Measurements from ENCODE around the gene ANGPTL2. TPM values are rescaled to one million over a fixed set of nuclear protein-coding genes. Genes with fewer than 3 reads are reported as not detected.

Gene ANGPTL2
- total RNA-seq, 1 experiment from 2014 or later: 5.1 TPM

DNA sequence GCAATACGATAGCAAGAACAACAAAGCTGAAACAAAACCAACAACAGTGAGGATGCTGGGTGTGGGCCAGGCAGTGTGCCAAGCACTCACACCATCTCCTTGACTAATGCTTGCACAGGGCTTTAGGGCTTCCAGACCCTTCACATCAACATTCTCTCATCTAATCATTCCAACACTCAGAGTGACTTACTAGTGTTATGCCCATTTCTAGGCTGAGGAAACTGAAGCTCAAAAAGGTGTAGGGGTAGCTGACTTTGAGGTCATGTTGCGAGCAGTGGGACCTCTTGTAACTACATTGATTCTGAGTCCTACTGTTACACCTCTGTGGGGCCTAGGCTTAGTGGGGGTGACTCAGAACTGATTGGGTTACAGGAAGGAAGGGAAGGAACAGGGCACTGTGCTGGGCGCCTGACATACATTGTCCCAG is 9.7 kb downstream of the ANGPTL2 start:
- H3T11ph ChIP-seq (ENCODE audit: low read length): no peak overlapping the region
- H2BK5ac ChIP-seq (ENCODE audit: insufficient read length, low read length): no peak overlapping the region
- H2BK15ac ChIP-seq (ENCODE audit: low read depth, low read length): no peak overlapping the region
- H2BK12ac ChIP-seq (ENCODE audit: insufficient read length, low read depth, low read length): no peak overlapping the region
- Mint-ChIP-seq H3K27me3 (ENCODE audit: low read depth) (no peaks in the 10 kb centered on the region), H3K4me1 (peaks cover 36 to 39% of the 10 kb centered on the region in 2 experiments), H3K9me3 (no peaks in the 10 kb centered on the region), H3K27ac (peak overlapping the region in 2 of 3 experiments; percentile 92 to 98; a peak in 5 of 7 replicates), H3K4me3 (no peak overlapping the region; a peak in 1 of 5 replicates), H3K36me3 (ENCODE audit: insufficient read depth in 1 of 3, low read depth in 3 of 3) (peaks cover 2 to 3% (median 3%) of the 10 kb centered on the region in 3 experiments; a peak in 4 of 7 replicates)
- no peak overlapping the region for H3K4me2 ChIP-seq (ENCODE audit: insufficient read depth, insufficient read length, low read length)
- peak overlapping the region; percentile 1; the same call in 1 of the 2 replicates for H3K14ac ChIP-seq (ENCODE audit: insufficient read depth, low read length)
- no peak overlapping the region for H4K8ac ChIP-seq (replicated peaks; ENCODE audit: insufficient read length, low read depth, low read length)
- H3K27me3 ChIP-seq (ENCODE audit: insufficient read depth, low read length): no peaks in the 10 kb centered on the region
- no peak overlapping the region for H3K23ac ChIP-seq (ENCODE audit: insufficient read length, low read depth, low read length)
- H3K4me1 ChIP-seq (ENCODE audit: insufficient read depth, low read length): peaks cover 14% of the 10 kb centered on the region; the same call in 1 of the 2 replicates
- H3K79me1 ChIP-seq (ENCODE audit: insufficient read depth, low read depth, low read length, poor library complexity, severe bottlenecking): no peaks in the 10 kb centered on the region
- no peak overlapping the region for H3K9ac ChIP-seq (ENCODE audit: extremely low read depth, insufficient read length, low read length)
- H4K91ac ChIP-seq (ENCODE audit: insufficient read length, low read depth, low read length): peak overlapping the region; percentile 13
- peak overlapping the region; percentile 60 for H3K18ac ChIP-seq (ENCODE audit: insufficient read length, low read depth, low read length)
- no peak overlapping the region for H2BK120ac ChIP-seq (ENCODE audit: low read depth, low read length, poor library complexity, severe bottlenecking)
- H3K4ac ChIP-seq (ENCODE audit: low read depth, low read length): no peak overlapping the region
- H4K5ac ChIP-seq (ENCODE audit: insufficient read length, low read depth, low read length): no peak overlapping the region
- H3K9me3 ChIP-seq (ENCODE audit: control insufficient read depth, low read depth, low read length): no peaks in the 10 kb centered on the region
- no CpG with 5 or more reads among the region's 3 CpGs for WGBS (ENCODE audit: extremely low coverage, insufficient read length, low lambda C conversion rate)
- no peak overlapping the region for H2AFZ ChIP-seq (ENCODE audit: low read length)
- H2BK20ac ChIP-seq (ENCODE audit: low read depth, low read length, poor library complexity, severe bottlenecking): no peak overlapping the region
- DNase-seq: no peak
- no peaks in the 10 kb centered on the region for H4K20me1 ChIP-seq (ENCODE audit: control insufficient read depth, insufficient read depth, insufficient read length)
- no peaks in the 10 kb centered on the region for H3K79me2 ChIP-seq (ENCODE audit: insufficient read depth, low read length)
- TF ChIP-seq, protein P1, sequence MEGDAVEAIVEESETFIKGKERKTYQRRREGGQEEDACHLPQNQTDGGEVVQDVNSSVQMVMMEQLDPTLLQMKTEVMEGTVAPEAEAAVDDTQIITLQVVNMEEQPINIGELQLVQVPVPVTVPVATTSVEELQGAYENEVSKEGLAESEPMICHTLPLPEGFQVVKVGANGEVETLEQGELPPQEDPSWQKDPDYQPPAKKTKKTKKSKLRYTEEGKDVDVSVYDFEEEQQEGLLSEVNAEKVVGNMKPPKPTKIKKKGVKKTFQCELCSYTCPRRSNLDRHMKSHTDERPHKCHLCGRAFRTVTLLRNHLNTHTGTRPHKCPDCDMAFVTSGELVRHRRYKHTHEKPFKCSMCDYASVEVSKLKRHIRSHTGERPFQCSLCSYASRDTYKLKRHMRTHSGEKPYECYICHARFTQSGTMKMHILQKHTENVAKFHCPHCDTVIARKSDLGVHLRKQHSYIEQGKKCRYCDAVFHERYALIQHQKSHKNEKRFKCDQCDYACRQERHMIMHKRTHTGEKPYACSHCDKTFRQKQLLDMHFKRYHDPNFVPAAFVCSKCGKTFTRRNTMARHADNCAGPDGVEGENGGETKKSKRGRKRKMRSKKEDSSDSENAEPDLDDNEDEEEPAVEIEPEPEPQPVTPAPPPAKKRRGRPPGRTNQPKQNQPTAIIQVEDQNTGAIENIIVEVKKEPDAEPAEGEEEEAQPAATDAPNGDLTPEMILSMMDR (conservative IDR thresholded peaks at IDR 0.05): no peak
- H3K27ac ChIP-seq (ENCODE audit: insufficient read length, low read depth, low read length): no peak overlapping the region
- no peaks in the 10 kb centered on the region for H3K23me2 ChIP-seq (ENCODE audit: insufficient read length, low read depth, low read length, poor library complexity, severe bottlenecking)
- no peak overlapping the region for H2AK5ac ChIP-seq (ENCODE audit: insufficient read length, low read length)
- no peak overlapping the region for H3K56ac ChIP-seq (ENCODE audit: insufficient read length, low read depth, low read length)
